GM03348 (cell line): ENCODE data around the gene CD70.
"Not testable (repeated sequence)": the region's sequence is repeated elsewhere in the genome, so short reads cannot be mapped to it uniquely, and the experiment has no call there.

ENCODE experiments used
- DNase-seq: peaks from one replicate; pipeline ENCODE4 v3.0.0; 2012; ENCODE audit warnings: low spot score

The CD70 gene, protein sequence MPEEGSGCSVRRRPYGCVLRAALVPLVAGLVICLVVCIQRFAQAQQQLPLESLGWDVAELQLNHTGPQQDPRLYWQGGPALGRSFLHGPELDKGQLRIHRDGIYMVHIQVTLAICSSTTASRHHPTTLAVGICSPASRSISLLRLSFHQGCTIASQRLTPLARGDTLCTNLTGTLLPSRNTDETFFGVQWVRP

DNA sequence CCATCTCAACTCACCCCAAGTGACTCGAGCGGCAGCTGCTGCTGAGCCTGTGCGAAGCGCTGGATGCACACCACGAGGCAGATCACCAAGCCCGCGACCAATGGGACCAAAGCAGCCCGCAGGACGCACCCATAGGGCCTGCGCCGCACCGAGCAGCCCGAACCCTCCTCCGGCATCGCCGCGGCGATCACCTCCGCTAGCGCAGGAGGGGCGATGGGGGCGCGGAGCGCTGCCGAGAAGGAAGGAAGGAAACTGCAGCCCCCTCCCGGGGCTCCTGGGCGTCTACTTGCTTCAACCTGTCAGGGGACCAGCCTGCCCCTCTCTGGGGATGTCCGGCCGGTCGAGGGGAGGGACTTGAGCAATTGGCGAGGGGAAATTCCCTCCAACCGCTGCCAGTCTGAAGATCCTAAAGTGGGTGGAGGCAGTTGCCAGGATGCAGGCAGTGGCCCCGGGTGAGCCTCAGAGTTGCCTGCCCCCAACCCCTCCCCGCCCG is at the start of gene CD70:
Gene CD70 (minus strand): TSS at position 324 of the 493 bp plus-strand sequence. CDS start 148 bp downstream, at position 176.
- DNase-seq = peak; percentile 58

DNA sequence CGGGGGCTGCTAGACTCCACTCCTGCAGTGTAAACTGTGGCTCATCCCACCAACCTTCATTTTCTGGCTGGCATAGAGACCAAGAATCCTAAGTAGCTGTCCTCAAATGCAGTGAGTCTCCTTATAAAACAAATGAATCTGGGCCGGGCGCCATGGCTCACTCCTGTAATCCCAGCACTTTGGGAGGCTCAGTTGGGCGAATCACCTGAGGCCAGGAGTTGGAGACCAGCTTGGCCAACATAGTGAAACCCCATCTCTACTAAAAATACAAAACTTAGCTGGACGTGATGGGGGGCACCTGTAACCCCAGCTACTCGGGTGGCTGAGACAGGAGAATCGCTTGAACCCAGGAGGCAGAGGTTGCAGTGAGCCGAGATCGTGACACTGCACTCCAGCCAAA is 49.4 kb upstream of the CD70 start:
- not testable (repeated sequence) for DNase-seq

DNA sequence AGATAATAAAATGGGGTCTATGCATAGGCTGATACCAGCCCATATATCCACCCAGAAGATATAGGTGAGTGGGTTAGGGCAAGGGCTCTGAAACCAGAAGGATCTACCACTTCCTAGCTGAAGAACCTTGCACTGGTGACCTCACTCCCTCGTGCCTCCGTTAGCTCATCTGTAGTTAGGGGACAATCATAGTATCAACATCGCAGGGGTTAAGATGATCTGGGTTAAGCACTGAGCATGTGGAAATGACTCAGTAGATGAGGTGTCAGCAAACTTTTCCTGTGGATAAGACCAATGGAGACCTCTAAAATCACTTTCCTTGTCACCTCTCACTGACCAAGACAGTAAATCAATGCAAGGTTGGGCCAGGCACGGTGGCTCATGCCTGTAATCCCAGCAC is 48.5 kb upstream of the CD70 start:
- no peak for DNase-seq

DNA sequence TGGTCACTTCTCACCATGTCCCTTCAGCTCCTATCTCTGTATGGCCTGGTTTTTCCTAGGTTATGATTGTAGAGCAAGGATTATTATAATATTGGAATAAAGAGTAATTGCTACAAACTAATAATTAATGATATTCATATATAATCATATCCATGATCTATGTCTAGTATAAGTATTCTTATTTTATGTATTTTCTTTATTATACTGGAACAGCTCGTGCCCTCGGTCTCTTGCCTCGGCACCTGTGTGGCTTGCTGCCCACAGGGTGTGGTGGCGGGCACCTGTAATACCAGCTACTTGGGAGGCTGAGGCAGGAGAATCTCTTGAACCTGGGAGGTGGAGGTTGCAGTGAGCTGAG is 42.5 kb upstream of the CD70 start:
- DNase-seq = not testable (repeated sequence)

DNA sequence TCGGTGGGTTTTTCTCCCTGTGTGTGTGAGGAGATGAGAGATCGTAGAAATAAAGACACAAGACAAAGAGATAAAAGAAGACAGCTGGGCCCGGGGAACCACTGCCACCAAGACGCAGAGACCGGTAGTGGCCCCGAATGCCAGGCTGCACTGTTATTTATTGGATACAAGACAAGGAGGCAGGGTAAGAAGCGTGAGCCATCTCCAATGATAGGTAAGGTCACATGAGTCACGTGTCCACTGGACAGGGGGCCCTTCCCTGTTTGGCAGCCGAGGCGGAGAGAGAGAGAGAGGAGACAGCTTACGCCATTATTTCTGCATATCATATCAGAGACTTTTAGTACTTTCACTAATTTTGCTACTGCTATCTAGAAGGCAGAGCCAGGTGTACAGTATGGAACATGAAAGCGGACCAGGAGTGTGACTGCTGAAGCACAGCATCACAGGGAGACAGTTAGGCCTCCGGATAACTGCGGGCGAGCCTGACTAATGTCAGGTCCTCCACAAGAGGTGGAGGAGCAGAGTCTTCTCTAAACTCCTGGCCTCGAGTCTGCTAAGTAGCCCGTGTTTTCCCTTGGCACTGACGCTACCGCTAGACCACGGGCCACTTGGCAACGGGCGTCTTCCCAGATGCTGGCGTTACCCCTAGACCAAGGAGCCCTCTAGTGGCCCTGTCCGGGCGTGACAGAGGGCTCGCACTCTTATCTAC is 42.0 kb upstream of the CD70 start:
- DNase-seq = peak; percentile 41

DNA sequence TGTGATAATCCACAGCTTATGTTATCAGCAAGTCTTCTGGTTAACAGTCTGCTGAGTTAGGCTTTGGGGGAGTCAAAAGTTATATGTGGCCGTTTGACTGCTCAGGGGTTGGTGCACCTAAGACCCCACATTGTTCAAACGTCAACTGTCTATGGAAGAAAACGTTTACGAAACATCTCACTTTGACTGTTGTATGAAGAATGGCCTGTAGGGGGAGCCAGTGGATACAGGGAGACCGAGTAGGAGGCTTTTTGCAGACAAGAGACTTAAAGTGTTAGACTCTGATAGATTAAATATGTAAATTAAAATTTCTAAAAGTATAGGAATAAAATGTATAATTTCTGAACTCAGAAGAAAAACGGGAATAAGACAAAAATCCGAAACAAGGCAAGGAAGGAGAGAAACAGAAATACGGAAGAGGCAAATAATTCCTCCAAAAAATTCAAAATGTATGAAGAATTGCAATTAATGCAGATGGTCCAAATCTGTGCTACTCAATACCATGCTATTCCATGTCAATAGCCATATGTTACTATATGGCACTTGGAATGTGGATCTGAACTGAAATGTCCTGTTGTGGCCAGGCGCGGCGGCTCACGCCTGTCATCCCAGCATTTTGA is 41.2 kb upstream of the CD70 start:
- DNase-seq = peak; percentile 82

DNA sequence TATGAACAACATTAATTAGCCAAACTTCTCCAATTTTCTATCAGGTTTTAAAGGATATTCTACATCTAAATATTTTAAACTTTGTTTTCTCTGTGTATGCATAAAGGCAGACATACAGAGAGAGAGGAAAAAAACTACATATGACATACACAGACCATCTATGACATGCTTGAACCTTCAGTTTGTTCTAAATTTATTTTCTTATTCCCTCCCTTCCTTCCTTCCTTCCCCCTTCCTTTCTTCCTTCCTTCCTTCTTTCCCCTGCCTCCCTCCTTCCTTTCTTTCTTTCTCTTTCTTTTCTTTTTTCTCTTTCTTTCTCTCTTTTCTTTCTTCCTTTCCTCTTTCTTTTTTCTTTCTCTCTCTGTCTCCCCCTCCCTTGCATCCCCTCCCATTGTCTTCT is 35.8 kb upstream of the CD70 start:
- no peak for DNase-seq

DNA sequence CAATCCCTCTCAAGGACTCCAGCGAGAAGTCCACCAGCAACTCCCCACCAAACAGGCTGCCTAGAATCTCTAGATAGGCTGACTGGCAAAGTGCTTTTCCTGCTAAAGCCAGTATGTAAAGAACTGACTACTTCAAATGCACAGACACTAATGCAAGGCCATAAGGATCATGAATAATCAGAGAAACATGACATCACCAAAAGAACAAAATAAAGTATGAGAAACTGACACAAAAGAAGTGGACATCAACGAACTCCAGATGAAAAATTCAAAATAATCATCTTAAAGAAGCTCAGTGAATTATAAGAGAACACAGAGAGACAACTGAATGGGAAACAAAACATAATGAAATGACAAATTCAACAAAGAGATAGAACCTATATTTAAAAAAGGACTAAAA is 26.4 kb upstream of the CD70 start:
- DNase-seq = no peak

DNA sequence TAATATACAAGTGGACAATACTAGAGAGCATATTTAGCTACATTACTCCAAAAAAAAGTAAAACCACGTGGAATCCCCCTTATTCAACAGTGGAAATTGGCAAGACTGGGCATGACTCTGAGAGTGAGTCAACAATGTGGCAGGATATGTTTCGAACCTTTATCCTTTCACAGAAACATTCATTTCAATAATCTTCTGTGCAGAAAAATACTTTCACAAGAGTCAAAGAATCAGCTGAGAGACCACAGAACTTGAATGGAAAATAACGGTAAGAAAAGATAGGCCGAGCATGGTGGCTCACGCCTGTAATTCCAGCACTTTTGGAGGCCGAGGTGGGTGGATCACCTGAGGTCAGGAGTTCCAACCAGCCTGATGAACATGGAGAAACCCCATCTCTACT is 25.1 kb upstream of the CD70 start:
- peak; percentile 66 for DNase-seq

DNA sequence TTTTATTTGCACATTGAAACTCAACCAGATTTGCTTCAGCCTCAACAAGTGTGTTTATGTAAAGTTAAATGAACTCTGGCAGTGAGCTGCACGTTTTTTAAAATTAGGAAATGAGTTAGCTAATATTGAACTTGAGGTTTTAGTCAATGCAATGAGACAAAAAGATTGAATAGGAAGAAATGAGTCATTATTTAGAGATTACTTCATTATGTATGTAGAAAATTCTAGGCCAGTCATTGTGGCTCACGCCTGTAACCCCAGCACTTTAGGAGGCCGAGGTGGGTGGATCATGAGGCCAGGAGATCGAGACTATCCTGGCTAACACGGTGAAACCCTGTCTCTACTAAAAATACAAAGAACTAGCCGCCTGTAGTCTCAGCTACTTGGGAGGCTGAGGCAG is 22.8 kb upstream of the CD70 start:
- DNase-seq = no peak

DNA sequence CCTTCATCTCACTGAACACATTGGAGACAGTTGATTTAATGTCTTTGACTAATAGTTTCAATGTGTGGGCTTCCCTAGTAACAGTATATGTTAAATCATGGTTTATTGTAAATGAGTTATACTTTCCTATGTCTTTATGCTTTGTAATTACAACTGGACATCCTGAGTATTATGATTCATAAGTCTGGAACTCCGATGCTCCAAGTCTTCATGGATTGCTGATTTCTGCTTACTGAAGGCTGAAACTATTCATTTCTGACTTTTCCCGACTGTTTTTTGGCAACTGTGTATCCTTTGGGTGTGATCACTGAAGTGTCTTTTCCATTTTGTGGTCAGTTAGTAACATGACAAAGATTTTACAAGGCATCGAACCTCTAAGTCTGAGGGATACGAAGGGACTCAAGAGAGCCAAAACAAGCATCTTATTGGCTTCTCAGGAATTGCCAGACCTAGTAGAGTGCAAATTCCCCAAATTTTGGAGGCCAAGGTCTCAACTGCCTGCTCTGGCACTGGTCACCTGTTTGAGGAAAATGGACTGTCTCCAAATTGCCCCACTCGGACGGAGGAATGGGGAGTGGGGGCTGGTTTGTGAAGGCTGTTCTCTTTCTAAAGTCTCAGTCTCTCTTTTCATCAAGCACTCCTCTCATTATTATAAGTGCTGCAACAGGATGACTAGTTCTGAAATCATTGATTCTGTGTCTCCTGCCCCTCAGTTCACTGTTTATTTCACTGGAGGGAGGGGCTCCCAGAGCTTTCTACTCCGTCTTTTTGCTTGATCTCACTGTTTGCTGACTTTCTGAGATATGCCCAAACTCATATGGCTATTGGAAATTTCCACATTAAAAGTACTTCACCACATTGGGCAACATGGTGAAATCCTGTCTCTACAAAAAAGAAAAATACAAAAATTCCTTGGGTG is 20.2 kb upstream of the CD70 start:
- peak; percentile 84 for DNase-seq

DNA sequence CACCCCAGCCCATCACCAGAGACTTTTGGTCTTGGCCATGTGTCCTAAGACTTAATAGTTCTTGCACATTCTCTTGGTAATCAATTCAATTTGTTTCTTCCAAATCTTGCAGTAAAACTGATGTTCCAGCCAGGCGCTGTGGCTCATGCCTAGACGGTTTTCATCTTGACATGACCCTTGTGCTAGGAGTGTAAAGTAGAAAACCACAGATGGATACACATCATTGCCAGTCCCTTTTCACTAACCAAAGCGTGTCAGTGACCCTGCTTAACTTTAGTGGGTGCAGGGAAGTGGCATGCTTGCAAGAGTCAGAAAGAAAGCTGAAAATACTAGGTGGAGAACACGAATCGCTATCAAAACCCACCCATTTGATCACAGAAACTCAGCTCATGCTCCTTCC is 18.0 kb upstream of the CD70 start:
- no peak for DNase-seq

DNA sequence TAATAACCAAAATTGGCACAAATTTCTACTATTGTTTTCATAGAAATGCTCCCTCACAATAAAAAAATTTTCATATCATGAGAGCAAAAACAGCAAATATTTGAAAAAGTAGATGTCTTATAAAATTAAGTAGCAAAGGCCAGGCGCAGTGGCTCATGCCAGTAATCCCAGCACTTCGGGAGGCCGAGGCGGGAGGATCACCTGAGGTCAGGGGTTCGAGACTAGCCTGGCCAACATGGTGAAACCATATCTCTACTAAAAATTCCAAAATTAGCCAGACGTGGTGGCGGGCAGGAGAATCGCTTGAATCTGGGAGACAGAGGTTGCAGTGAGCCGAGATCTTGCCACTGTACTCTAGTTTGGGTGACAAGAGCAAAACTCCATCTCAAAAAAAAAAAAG is 17.2 kb upstream of the CD70 start:
- DNase-seq = not testable (repeated sequence)

DNA sequence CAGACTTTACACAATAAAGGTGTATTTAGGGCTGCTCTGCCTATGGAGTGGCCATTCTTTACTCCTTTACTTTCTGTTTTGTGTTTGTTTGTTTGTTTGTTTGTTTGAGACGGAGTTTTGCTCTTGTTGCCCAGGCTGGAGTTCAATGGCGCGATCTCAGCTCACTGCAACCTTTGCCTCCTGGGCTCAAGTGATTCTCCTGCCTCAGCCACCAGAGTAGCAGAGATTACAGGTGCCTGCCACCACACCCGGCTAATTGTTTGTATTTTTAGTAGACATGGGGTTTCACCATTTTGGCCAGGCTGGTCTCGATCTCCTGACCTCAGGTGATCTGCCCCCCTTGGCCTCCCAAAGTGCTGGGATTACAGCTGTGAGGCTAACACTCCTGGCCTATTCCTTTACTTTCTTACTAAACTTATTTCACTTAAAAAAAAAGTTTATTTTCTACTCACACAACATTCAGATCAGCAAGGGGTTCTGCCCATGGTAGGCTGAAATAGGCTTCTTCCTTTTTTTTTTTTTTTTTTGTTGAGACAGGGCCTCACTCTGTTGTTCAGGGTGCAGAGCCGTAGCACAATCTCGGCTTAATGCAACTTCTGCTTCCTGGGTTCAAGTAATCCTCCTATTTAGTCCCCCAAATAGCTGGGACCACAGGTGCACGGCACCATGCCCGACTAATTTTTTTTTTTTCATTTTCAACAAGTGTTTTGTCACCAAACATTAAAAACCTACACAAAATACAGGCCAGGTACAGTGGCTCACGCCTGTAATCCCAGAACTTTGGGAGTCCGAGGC is 15.5 kb upstream of the CD70 start:
- not testable (repeated sequence) for DNase-seq

DNA sequence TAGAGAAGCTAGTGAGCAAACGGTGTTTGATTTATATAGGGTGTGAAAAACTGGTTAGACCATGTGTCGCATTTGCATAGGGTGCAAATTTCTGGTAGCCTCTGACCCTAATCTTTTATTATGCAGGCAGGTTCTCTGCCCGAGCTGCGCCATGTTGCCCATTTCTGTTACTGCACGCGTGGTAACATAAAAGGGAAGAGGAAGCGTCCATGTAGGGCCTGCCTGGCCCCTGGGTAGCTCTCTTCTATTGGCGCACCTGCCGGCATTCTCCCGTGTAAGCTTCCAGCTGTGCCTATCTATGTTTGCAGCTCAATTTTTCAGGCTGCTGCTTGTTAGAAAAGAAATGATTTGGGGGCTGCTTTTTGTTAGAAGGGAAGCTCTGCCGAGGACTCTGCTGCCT is 14.0 kb upstream of the CD70 start:
- no peak for DNase-seq

DNA sequence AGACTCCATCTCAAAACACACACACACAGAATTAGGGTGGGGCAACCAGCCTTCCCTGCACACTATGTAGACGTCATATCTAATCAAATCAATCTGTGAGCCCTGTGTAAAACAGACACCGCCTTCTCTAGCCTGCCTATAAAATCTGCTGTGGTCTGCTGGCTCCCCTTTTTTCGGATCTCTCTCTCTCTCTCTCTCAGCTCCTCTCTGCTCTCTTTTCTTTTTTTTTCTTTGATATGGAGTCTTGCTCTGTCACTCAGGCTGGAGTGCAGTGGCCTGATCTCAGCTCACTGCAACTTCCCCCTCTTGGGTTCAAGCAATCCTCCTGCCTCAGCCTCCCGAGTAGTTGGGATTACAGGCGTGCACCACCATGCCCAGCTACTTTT is 11.8 kb upstream of the CD70 start:
- no peak for DNase-seq

DNA sequence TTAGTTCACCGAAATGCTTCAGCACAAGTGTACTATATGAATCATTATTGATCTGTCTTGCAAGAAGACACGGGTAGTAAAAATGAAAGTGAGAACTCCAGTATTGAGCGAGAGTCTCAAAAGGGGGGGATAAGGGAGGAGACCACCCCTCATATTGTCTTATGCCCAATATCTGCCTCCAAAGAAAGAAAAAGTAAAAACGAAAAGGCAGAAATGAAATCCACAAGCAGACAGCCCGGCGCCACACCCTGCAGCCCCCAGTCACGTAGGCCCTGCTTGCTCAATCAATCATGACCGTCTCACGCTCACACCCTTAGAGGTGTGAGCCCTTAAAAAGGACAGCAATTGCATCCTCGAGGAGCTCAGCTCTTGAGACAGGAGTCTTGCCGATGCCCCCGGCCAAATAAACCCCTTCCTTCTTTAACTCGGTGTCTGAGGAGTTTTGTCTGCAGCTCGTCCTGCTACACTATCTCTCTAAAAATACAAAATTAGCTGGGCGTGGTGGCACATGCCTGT is 10.6 kb upstream of the CD70 start:
- DNase-seq = not testable (repeated sequence)

DNA sequence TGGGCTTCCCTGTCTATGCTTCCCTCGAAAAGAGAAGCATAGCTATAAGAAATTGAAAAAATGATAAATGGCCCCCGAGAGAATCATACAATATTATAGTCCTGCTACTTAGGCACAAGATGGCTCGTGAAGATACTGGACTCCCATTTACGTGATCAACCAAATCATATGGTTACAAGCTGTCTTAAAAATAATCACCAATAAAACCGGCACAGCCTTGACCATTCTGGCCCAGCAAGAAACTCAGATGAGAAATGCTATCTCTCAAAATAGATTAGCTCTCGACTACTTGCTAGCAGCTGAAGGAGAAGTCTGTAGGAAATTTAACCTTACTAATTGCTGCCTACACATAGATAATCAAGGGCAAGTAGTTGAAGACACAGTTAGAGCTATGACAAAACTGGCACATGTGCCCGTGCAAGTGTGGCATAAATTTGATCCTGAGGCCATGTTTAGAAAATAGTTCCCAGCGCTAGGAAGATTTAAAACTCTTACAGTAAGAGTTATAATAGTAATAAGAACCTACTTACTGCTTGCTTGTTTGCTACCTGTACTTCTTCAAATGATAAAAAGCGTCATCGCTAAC is 10.1 kb upstream of the CD70 start:
- DNase-seq = not testable (repeated sequence)

DNA sequence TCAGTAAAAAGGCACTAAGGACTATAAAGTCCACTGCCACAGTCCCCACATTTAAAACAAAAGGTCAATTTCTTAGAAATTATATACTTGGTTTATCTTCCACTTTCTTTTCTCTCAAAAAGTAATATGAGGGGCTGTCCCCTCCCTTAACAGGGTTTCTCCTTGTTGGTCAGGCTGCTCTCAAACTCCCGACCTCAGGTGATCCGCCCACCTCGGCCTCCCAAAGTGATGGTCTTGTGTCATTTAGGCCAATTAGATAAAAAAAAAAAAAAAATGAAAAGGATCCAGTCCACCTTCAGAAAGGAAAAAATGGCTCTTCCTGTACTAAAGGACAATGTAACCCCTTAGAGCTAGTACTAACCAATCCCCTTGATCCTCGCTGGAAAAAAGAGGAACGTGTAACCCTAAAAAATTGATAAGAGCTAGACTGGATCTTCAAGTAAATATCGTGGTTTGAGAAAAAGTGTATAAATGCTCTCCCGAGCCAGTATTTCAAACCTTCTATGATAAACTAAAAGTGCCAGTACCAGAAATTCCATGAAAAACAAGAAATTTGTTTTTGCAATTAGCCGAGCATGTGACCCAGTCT is 9.0 kb upstream of the CD70 start:
- DNase-seq = no peak

DNA sequence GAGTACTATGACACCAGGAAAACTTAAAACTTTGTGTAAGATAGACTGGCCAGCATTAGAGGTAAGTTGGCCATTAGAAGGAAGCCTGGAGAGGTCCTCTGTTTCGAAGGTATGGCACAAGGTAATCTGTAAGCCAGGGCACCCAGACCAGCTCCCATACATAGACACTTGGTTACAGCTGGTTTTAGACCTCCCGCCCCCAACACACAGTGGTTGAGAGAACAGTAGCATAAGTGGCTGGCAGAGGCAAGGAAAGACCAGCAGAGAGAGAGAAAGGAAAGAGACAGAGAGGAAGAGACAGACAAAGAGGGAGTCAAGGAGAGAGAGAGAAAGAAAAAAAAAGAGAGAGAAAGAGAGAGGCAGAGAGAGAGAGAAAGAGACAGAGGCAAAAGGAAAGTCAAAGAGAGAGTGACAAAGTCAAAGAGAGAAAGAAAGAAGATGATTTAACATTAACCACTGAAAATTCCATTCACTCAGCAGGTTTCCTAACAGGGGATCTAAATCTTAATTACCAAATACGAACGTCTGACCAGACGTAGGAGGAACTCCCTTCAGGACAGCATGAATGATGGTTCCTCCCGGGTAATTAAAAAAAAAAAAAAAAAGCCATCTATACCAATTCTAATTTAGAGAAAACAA is 7.4 kb upstream of the CD70 start:
- not testable (repeated sequence) for DNase-seq
